Measurements from ENCODE around the gene RNF181. TPM values are rescaled to one million over a fixed set of nuclear protein-coding genes. Genes with fewer than 3 reads are reported as not detected.

The RNF181 gene
- polyA plus RNA-seq, 1 of the 3 experiments (the other 2 are of a cell fraction): 312 TPM

DNA sequence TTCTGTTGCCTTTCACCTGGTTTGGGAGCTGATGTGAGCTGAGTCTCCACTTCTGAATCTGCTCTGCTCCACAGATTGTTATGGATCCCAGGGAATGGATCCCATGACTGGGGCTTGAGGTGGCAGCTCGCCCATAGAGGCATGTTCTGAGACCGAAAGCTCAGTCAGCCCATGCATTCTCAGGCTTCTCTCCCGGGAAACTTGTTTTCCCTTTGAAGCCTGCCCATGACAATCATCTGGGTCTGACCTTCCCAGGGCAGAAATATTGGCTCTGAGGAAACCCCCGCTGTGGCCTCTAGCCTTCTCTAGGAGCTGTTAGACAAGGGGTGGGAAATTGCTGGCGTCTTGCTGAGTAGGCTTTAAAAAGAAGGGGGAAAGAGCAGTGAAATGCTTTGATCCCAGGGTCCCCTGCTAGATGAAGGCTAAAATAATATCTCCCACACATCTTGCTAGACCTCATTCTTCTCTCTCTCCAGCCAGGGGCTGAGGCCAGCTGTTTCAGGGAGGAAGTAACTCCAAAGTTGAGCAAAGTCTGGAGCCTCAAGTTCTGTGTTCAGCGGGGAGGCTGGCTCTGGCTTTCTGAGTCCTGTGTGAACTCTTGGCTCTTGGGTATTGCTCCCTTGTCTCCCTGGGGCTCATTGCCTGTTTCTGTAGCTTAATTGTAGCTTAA, 16.1 kb upstream of the RNF181 start:
- no peak for TF ChIP-seq NRF1 (IDR thresholded peaks at IDR 0.05; ENCODE audit: low read depth, low read length)
- no peak for TF ChIP-seq FOSL2 (IDR thresholded peaks at IDR 0.05; ENCODE audit: borderline replicate concordance, low read depth)
- TF ChIP-seq ELF1 (IDR thresholded peaks at IDR 0.05): no peak
- TF ChIP-seq, protein P1, sequence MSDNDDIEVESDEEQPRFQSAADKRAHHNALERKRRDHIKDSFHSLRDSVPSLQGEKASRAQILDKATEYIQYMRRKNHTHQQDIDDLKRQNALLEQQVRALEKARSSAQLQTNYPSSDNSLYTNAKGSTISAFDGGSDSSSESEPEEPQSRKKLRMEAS (IDR thresholded peaks at IDR 0.05; ENCODE audit: low read depth): no peak
- TF ChIP-seq, protein P2, sequence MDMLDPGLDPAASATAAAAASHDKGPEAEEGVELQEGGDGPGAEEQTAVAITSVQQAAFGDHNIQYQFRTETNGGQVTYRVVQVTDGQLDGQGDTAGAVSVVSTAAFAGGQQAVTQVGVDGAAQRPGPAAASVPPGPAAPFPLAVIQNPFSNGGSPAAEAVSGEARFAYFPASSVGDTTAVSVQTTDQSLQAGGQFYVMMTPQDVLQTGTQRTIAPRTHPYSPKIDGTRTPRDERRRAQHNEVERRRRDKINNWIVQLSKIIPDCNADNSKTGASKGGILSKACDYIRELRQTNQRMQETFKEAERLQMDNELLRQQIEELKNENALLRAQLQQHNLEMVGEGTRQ (IDR thresholded peaks at IDR 0.05; ENCODE audit: borderline replicate concordance, low read depth, low read length): no peak
- TF ChIP-seq RFX5 (IDR thresholded peaks at IDR 0.05; ENCODE audit: low read length): no peak
- TF ChIP-seq RXRA (IDR thresholded peaks at IDR 0.05; ENCODE audit: borderline replicate concordance, low read depth): no peak
- TF ChIP-seq, protein P3, sequence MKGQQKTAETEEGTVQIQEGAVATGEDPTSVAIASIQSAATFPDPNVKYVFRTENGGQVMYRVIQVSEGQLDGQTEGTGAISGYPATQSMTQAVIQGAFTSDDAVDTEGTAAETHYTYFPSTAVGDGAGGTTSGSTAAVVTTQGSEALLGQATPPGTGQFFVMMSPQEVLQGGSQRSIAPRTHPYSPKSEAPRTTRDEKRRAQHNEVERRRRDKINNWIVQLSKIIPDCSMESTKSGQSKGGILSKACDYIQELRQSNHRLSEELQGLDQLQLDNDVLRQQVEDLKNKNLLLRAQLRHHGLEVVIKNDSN (IDR thresholded peaks at IDR 0.05; ENCODE audit: borderline replicate concordance, low read depth): no peak
- no peak for TF ChIP-seq NFIC (IDR thresholded peaks at IDR 0.05; ENCODE audit: borderline replicate concordance)
- TF ChIP-seq GABPA (IDR thresholded peaks at IDR 0.05; ENCODE audit: low read depth): no peak
- TF ChIP-seq, protein P4, sequence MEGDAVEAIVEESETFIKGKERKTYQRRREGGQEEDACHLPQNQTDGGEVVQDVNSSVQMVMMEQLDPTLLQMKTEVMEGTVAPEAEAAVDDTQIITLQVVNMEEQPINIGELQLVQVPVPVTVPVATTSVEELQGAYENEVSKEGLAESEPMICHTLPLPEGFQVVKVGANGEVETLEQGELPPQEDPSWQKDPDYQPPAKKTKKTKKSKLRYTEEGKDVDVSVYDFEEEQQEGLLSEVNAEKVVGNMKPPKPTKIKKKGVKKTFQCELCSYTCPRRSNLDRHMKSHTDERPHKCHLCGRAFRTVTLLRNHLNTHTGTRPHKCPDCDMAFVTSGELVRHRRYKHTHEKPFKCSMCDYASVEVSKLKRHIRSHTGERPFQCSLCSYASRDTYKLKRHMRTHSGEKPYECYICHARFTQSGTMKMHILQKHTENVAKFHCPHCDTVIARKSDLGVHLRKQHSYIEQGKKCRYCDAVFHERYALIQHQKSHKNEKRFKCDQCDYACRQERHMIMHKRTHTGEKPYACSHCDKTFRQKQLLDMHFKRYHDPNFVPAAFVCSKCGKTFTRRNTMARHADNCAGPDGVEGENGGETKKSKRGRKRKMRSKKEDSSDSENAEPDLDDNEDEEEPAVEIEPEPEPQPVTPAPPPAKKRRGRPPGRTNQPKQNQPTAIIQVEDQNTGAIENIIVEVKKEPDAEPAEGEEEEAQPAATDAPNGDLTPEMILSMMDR (IDR thresholded peaks at IDR 0.05): no peak
- no peak for TF ChIP-seq EP300 (IDR thresholded peaks at IDR 0.05; ENCODE audit: borderline replicate concordance in 1 of 2, low read depth in 1 of 2, low read length in 1 of 2)
- no peak for TF ChIP-seq CHD2 (IDR thresholded peaks at IDR 0.05; ENCODE audit: low read length, partially characterized antibody)
- TF ChIP-seq GATA2 (CRISPR knock-in tag; IDR thresholded peaks at IDR 0.05): no peak
- TF ChIP-seq SIN3A (IDR thresholded peaks at IDR 0.05; ENCODE audit: borderline replicate concordance, low read depth, low read length): no peak
- TF ChIP-seq SMC3 (IDR thresholded peaks at IDR 0.05; ENCODE audit: low read depth, low read length): no peak
- TF ChIP-seq RAD21 (IDR thresholded peaks at IDR 0.05; ENCODE audit: low read length): no peak
- POLR2A ChIA-PET: interaction anchor here (1.1 kb wide), 1 partner anchor 25 kb away, joined by 3 read pairs; no protein-coding TSS in a partner anchor
- H3K79me2 ChIP-seq (ENCODE audit: insufficient read depth): no peaks in the 10 kb centered on the region
- WGBS (ENCODE audit: low lambda C conversion rate): 79% methylated on average over 5 of the region's 6 CpGs
- no peaks in the 10 kb centered on the region for H3K36me3 ChIP-seq (replicated peaks in 1 of 2; ENCODE audit: control insufficient read depth in 1 of 2, insufficient read depth in 2 of 2, low read length in 1 of 2)
- H3K4me3 ChIP-seq (ENCODE audit: low read depth in 2 of 2, low read length in 1 of 2): no peak overlapping the region
- H3K9me2 ChIP-seq: no peaks in the 10 kb centered on the region
- H3F3A ChIP-seq (replicated peaks; ENCODE audit: insufficient read depth): no peaks in the 10 kb centered on the region
- CTCF ChIA-PET: interaction anchor here (1.6 kb wide), 1 partner anchor 9 kb away, joined by 3 read pairs; no protein-coding TSS in a partner anchor
- H3K9ac ChIP-seq: no peak overlapping the region
- no peaks in the 10 kb centered on the region for H4K20me1 ChIP-seq (ENCODE audit: insufficient read depth)
- DNase-seq: no peak
- H3K4me2 ChIP-seq: no peak overlapping the region
- H3K9me3 ChIP-seq: no peaks in the 10 kb centered on the region
- no peak overlapping the region for H2AFZ ChIP-seq (ENCODE audit: low read depth)
- no peaks in the 10 kb centered on the region; a peak in 1 of 4 replicates for H3K4me1 ChIP-seq (ENCODE audit: control insufficient read depth in 1 of 2, insufficient read depth in 2 of 2, low read depth in 1 of 2, low read length in 1 of 2)
- no peak overlapping the region for H3K27ac ChIP-seq (ENCODE audit: low read depth in 2 of 2, low read length in 1 of 2)
- H3K27me3 ChIP-seq (ENCODE audit: insufficient read depth): no peaks in the 10 kb centered on the region
